Heart left ventricle (tissue), 13 donors: ENCODE measurements around the gene PRAMEF12.

Source experiments
- POLR2A ChIP-seq, 2 donors: fragments of 450-650 bp; IDR thresholded peaks; one replicate each; pipeline ENCODE4 v1.6.1; 2017; ENCODE audit warnings: antibody characterized with exemption in 2 of 2, mild to moderate bottlenecking in 2 of 2, moderate library complexity in 2 of 2
- TF ChIP-seq, protein P1 (sequence below), 12 donors: fragments of 200-600 bp; sonication (generic) in 4 of 12; IDR thresholded peaks; one replicate each; pipeline versions ENCODE4 v1.5.0 to v1.8.0; 2018 to 2022; ENCODE audit warnings: antibody characterized with exemption in 12 of 12, mild to moderate bottlenecking in 5 of 12
- donor health status: ischemic (EF 13 %, LVEDD 7.1; RV severe dilation, severe dysfunction).
- donor health status: DM: no; HTN: yes; CAD: no.
- donor health status: DM: no; HTN: no; CAD: no.
- donor health status: ischemic (EF 25% LVEDD 6.9; RV normal size, moderate dysfunction).
- donor health status: ischemic (EF 25% LVEDD 5.7; RV mildly dilated, moderate dysfunction).
- donor health status: ischemic (EF 35%, LVEDD 5.7; RV mildly dilated, moderate dysfunction).
- donor health status: nonischemic (EF 11% LVEDD 7.7; RV severe dilation, severe dysfunction).
- donor health status: DM: yes; HTN: yes; CAD: no.
- donor health status: PGD.
- donor health status: ischemic (EF 29% LVEDD 5.4; RV normal size, mild dysfunction).
- donor health status: nonischemic (EF 23%, LVEDD 6.1; RV moderate dilation, normal function).

- TF ChIP-seq, protein P1, sequence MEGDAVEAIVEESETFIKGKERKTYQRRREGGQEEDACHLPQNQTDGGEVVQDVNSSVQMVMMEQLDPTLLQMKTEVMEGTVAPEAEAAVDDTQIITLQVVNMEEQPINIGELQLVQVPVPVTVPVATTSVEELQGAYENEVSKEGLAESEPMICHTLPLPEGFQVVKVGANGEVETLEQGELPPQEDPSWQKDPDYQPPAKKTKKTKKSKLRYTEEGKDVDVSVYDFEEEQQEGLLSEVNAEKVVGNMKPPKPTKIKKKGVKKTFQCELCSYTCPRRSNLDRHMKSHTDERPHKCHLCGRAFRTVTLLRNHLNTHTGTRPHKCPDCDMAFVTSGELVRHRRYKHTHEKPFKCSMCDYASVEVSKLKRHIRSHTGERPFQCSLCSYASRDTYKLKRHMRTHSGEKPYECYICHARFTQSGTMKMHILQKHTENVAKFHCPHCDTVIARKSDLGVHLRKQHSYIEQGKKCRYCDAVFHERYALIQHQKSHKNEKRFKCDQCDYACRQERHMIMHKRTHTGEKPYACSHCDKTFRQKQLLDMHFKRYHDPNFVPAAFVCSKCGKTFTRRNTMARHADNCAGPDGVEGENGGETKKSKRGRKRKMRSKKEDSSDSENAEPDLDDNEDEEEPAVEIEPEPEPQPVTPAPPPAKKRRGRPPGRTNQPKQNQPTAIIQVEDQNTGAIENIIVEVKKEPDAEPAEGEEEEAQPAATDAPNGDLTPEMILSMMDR (IDR thresholded peaks at IDR 0.05), result no peak
- TF ChIP-seq POLR2A (IDR thresholded peaks at IDR 0.05), result no peak
Observed at GRCh38 chr1:12810691-12811408, 37.3 kb downstream of the PRAMEF12 start.
